OCI-LY7 (cell line): Measurements from ENCODE around the gene PHF10. TPM values are rescaled to one million over a fixed set of nuclear protein-coding genes. Genes with fewer than 3 reads are reported as not detected.

Source experiments
- BruUV-seq: library from RNA; stranded (reverse); fragments of 400-500 nt; replicated peaks from 2 replicates; lab custom pipeline; 2021; lab: Mats Ljungman, UMichigan
- CTCF ChIA-PET: fragments of 300-600 bp; sonication (Branson Sonifier 250); formaldehyde crosslinking; loops from one replicate; lab custom pipeline; 2022; ENCODE audit warnings: antibody characterized with exemption; ENCODE audit not compliant: unreplicated experiment; lab: Charles Lee
- POLR2A ChIA-PET: fragments of 300-600 bp; sonication (Branson Sonifier 250); formaldehyde crosslinking; loops from one replicate; lab custom pipeline; 2022; ENCODE audit warnings: antibody characterized with exemption; lab: Charles Lee
- DNase-seq: peaks from one replicate; pipeline ENCODE4 v3.0.0-alpha.2; 2015; ENCODE audit warnings: low spot score
- H2AFZ ChIP-seq: fragments of 200-600 bp; sonication (generic), shearing (Covaris generic); 2 replicates; pipeline ENCODE4 v1.6.1; 2014; ENCODE audit warnings: mild to moderate bottlenecking, antibody characterized with exemption, low read length, moderate library complexity
- H3K27ac ChIP-seq: fragments of 200-600 bp; sonication (generic); 2 replicates; pipeline ENCODE4 v1.5.1; 2014; ENCODE audit warnings: mixed run types, low read depth, mild to moderate bottlenecking, moderate library complexity, low read length, inconsistent platforms; ENCODE audit not compliant: poor library complexity, severe bottlenecking
- H3K36me3 ChIP-seq: fragments of 200-600 bp; sonication (generic); 2 replicates; pipeline ENCODE4 v1.6.1; 2014; ENCODE audit warnings: mild to moderate bottlenecking, antibody characterized with exemption, low read length, moderate library complexity, mixed read lengths; ENCODE audit not compliant: insufficient read depth
- H3K4me1 ChIP-seq: fragments of 200-600 bp; sonication (generic); 2 replicates; pipeline ENCODE4 v1.5.1; 2014; ENCODE audit warnings: mild to moderate bottlenecking, low read length; ENCODE audit not compliant: insufficient read depth, poor library complexity, severe bottlenecking
- H3K4me2 ChIP-seq: fragments of 200-600 bp; sonication (generic); 2 replicates; pipeline ENCODE4 v1.6.1; 2014; ENCODE audit warnings: mild to moderate bottlenecking, low read length
- H3K4me3 ChIP-seq: fragments of 200-600 bp; sonication (generic); 2 replicates; pipeline ENCODE4 v1.5.1; 2014; ENCODE audit warnings: mild to moderate bottlenecking, low read depth, low read length; ENCODE audit not compliant: poor library complexity, severe bottlenecking
- H3K79me2 ChIP-seq: fragments of 200-600 bp; sonication (generic); 2 replicates; pipeline ENCODE4 v1.6.1; 2016; ENCODE audit warnings: low read depth, mild to moderate bottlenecking, low read length, moderate library complexity, mixed read lengths; ENCODE audit not compliant: insufficient read depth
- H3K9me2 ChIP-seq: fragments of 200-600 bp; sonication (generic); 2 replicates; pipeline ENCODE4 v1.6.1; 2016; ENCODE audit warnings: mild to moderate bottlenecking, low read length, mixed read lengths; ENCODE audit not compliant: insufficient read depth
- H3K9me3 ChIP-seq: fragments of 200-600 bp; sonication (generic); 2 replicates; pipeline ENCODE4 v1.6.1; 2014; ENCODE audit warnings: mild to moderate bottlenecking, mixed run types, low read length, mixed read lengths
- H4K20me1 ChIP-seq: fragments of 200-600 bp; sonication (generic); 2 replicates; pipeline ENCODE4 v1.6.1; 2014; ENCODE audit warnings: mild to moderate bottlenecking, antibody characterized with exemption, low read length, moderate library complexity, mixed read lengths; ENCODE audit not compliant: insufficient read depth
- CTCF ChIP-seq: fragments of 200-600 bp; sonication (generic); conservative IDR thresholded peaks from 2 replicates; pipeline ENCODE4 v1.5.1; 2014; ENCODE audit warnings: mild to moderate bottlenecking, antibody characterized with exemption, low read length, moderate library complexity, mixed read lengths
- EZH2phosphoT487 ChIP-seq: fragments of 200-600 bp; sonication (generic); IDR thresholded peaks from 2 replicates; pipeline ENCODE4 v1.6.1; 2018; ENCODE audit warnings: low read depth, borderline replicate concordance, mild to moderate bottlenecking, mixed run types, antibody characterized with exemption, low read length, moderate library complexity, mixed read lengths
- intact Hi-C: fragments of 100-400 bp; cut with micrococcal nuclease; formaldehyde crosslinking; loops from one replicate; pipeline ENCODE4 v1.10.0; 2022; ENCODE audit not compliant: unreplicated experiment
- total RNA-seq, 2 experiments: library from RNA; depleted of rRNA in 1 of 2; stranded (reverse); fragments of >200 nt in 1 of 2; shearing (Covaris generic) in 1 of 2; gene quantifications; 2 replicates each; pipeline ENCODE4 v1.2.3, GENCODE V29; 2014 to 2022

The PHF10 gene
- total RNA-seq, 2 experiments from 2014 or later: 42.5 to 74.1 TPM

- no peaks in the 10 kb centered on the region for H3K79me2 ChIP-seq
- ChIA-PET CTCF (interaction anchor here (0.6 kb wide), 3 partner anchors 31 to 78 kb away, joined by 3 to 5 read pairs (median 3); no protein-coding TSS in a partner anchor), POLR2A (no interaction called here)
- BruUV-seq: no TSS peak
- H3K9me2 ChIP-seq: no peaks in the 10 kb centered on the region
- no peak overlapping the region for H2AFZ ChIP-seq
- no peak overlapping the region for H3K4me2 ChIP-seq
- no peak overlapping the region for H3K4me3 ChIP-seq
- DNase-seq: no peak
- H3K4me1 ChIP-seq: no peaks in the 10 kb centered on the region
- H3K27ac ChIP-seq: no peak overlapping the region
- H4K20me1 ChIP-seq: no peaks in the 10 kb centered on the region
- TF ChIP-seq CTCF (no peak), EZH2phosphoT487 (no peak)
- no peaks in the 10 kb centered on the region for H3K9me3 ChIP-seq
- peaks cover 78% of the 10 kb centered on the region for H3K36me3 ChIP-seq
- intact Hi-C loops: no loop called here
These were observed 63.4 kb downstream of the PHF10 start for GRCh38 chr6:169660751-169661390.

- no peaks in the 10 kb centered on the region for H3K9me2 ChIP-seq
- no peak overlapping the region for H3K27ac ChIP-seq
- intact Hi-C loops: no loop called here
- ChIA-PET CTCF (no interaction called here), POLR2A (no interaction called here)
- peaks cover 77% of the 10 kb centered on the region for H3K36me3 ChIP-seq
- BruUV-seq: no TSS peak
- H3K4me2 ChIP-seq: no peak overlapping the region
- no peak overlapping the region for H3K4me3 ChIP-seq
- H3K9me3 ChIP-seq: no peaks in the 10 kb centered on the region
- H3K4me1 ChIP-seq: no peaks in the 10 kb centered on the region
- H2AFZ ChIP-seq: no peak overlapping the region
- TF ChIP-seq EZH2phosphoT487 (no peak), CTCF (no peak)
- H3K79me2 ChIP-seq: no peaks in the 10 kb centered on the region
- H4K20me1 ChIP-seq: no peaks in the 10 kb centered on the region
- no peak for DNase-seq
These were observed 64.3 kb downstream of the PHF10 start for GRCh38 chr6:169659820-169660610.

GRCh38 chr6:169657284-169657610 lies 67.1 kb downstream of the PHF10 start:
- BruUV-seq: no TSS peak
- ChIA-PET CTCF (no interaction called here), POLR2A (no interaction called here)
- H3K4me3 ChIP-seq: no peak overlapping the region
- intact Hi-C loops: no loop called here
- H3K36me3 ChIP-seq: peaks cover 78% of the 10 kb centered on the region
- no peak overlapping the region for H3K27ac ChIP-seq
- H3K79me2 ChIP-seq: no peaks in the 10 kb centered on the region
- H3K4me2 ChIP-seq: no peak overlapping the region
- H3K4me1 ChIP-seq: no peaks in the 10 kb centered on the region
- DNase-seq: no peak
- H3K9me2 ChIP-seq: no peaks in the 10 kb centered on the region
- no peaks in the 10 kb centered on the region for H4K20me1 ChIP-seq
- no peaks in the 10 kb centered on the region for H3K9me3 ChIP-seq
- TF ChIP-seq EZH2phosphoT487 (no peak), CTCF (no peak)
- H2AFZ ChIP-seq: no peak overlapping the region
